HG03196 (cell line): ENCODE measurements around the gene CIDEB.

Source experiments
- ATAC-seq: cut with Tn5 transposase; IDR thresholded peaks from one replicate; pipeline ENCODE4 v1.9.1; 2021; ENCODE audit not compliant: unreplicated experiment

Gene CIDEB

GRCh38 chr14:24270537-24271133 lies 37.1 kb downstream of the CIDEB start:
- no peak for ATAC-seq

DNA sequence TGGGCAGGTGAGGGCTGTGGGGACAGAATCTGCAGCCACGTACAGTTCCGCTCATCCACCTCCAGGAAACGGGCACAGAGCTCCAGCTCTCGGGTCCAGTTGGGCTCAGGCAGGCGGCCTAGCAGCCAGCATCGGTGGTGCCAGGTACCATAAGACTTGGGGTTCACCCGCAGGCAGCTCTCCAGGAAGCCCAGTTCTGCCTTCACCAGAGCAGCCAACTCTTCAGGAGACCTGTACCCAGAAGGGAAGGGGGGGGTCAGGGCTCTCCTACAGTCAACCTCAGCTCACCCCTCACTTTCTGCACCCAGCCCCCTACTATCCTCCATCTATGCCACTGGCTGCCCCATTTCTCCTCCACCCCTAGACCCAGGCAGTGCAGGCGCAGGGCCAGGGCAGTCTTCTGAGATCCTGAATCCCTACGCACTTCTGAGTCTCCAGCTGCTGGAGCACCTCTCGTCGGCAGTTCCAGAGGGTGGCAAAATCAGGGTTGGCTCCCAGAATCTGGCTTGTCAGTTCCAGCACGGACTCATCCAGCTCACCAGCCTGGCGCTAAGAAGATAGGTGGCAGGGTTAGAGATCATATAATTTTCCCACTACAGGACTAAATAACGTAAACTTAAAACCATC lies 37.8 kb downstream of the CIDEB start:
- ATAC-seq = no peak

DNA sequence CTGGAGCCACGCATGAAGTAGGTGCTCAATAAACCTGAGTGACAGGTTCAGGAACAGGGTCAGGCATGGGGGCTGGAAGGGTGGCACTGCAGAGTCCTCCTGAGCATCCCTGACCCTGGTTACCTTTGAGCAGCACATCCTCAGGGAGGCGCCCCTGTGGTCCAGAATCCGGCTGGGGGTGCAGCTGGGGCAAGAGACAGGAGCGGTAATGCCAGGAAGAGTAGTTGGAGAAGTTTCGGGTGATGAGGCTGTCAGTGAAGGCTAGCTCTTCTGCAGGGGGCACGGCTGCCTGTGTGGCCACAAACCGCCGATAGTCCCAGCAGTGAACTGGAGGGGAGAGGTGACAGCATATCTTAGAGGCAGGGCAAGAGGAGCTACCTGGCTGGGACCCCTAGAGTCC lies 38.4 kb downstream of the CIDEB start:
- no peak for ATAC-seq

GRCh38 chr14:24268225-24268624 lies 39.6 kb downstream of the CIDEB start:
- no peak for ATAC-seq

GRCh38 chr14:24267516-24267915 lies 40.3 kb downstream of the CIDEB start:
- ATAC-seq = no peak

- no peak for ATAC-seq
Observed at GRCh38 chr14:24266344-24267244, 41.2 kb downstream of the CIDEB start.

DNA sequence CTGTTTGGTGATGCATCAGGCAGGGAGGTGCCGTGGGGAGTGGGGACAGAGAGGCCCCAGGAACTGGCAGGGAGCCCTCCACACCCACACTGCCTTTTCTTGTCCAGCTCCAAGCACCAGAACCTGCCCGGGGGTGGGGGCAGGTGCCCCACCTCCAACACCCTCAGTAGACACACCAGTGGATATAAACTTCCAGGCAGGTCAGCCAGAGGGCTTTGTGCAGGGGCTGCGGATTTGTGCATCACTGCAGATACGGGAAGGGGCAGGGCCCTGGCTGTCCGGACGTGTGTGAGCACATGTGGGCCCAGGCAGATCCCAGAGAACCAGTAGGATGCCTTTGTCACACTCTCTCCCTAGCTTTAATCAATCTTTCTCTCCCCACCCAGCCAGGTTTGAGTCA lies 43.5 kb downstream of the CIDEB start:
- no peak for ATAC-seq

- no peak for ATAC-seq
Observed at GRCh38 chr14:24263848-24264247, 43.9 kb downstream of the CIDEB start.

GRCh38 chr14:24262821-24263733 lies 44.7 kb downstream of the CIDEB start, which contains the start of gene TGM1:
TSS of gene TGM1 (minus strand) at chr14:24263177. CDS start at chr14:24262352, 825 bp downstream.
- ATAC-seq = no peak

DNA sequence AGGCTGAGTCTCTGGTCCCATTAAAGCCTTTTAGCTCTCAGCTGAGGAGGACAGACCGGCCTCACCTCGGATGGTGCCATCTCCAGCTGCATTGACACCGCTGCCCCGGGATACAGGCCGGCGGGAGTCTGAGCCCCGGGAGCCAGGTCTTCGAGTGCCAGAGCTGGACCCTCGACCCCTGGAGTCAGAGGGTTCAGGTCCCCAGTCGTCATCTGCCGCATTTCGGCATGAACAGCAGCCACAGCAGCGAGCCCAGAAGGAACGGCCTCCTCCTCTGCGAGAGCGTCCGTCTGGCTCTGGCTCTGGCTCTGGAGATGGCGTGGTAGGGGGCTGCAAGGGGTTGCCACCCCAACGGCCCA lies 45.8 kb downstream of the CIDEB start:
- ATAC-seq = no peak

DNA sequence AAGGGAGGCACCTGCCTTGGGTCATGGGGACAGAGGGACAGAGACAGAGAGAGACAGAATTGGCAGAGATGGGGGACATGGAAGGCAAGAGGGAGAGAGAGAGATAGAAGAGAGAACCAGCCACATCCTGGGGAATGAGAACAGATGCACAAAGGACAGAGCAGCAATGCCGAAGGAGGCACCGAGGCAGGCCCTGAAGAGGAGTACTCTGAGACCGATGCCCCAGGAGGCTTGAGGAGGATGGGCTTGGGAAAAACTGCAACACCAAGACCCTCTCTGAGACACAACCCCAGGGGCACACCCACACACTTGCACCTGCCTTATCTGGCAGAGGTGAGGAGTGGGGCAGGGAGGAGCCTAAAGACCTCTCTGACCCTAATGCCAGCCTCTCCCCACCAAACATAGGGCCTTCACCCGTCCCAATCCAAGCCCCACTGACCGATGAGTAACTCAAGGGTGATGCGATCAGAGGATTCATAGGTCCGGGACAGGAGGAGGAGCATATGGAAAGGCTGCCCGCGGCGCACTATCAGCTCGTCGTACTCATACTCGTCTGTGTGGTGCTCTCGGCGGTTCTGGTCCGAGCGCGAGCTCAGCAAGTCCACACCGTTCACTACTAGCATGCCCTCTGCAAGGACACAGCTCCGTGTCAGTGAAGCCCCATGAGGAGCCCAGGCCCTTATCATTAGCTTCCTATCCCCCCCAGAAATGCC lies 46.4 kb downstream of the CIDEB start:
- ATAC-seq = no peak

- no peak for ATAC-seq
Observed at GRCh38 chr14:24260780-24261157, 47.0 kb downstream of the CIDEB start.

GRCh38 chr14:24260026-24260779 lies 47.6 kb downstream of the CIDEB start:
- ATAC-seq = no peak

- no peak for ATAC-seq
Observed at GRCh38 chr14:24259282-24260025, 48.3 kb downstream of the CIDEB start.

- ATAC-seq = no peak
Observed at GRCh38 chr14:24258548-24259265, 49.1 kb downstream of the CIDEB start.

- ATAC-seq = no peak
Observed at GRCh38 chr14:24258119-24258518, 49.7 kb downstream of the CIDEB start.

- no peak for ATAC-seq
Observed at GRCh38 chr14:24256960-24257359, 50.8 kb downstream of the CIDEB start.
